IPS-18a (cell line): ENCODE measurements around the gene SLC25A14.
A peak's percentile ranks its signal among the peaks of the same experiment; 100 is the strongest.
"Not testable (repeated sequence)": the region's sequence is repeated elsewhere in the genome, so short reads cannot be mapped to it uniquely, and the experiment has no call there.

Source experiments
- H3K27ac ChIP-seq: one replicate; pipeline ENCODE4 v1.5.1; 2013; ENCODE audit warnings: low read length
- H3K27me3 ChIP-seq: one replicate; pipeline ENCODE4 v1.6.1; 2013; ENCODE audit warnings: mild to moderate bottlenecking, low read length; ENCODE audit not compliant: control insufficient read depth, insufficient read depth
- H3K36me3 ChIP-seq: one replicate; pipeline ENCODE4 v1.6.1; 2013; ENCODE audit warnings: low read depth, low read length; ENCODE audit not compliant: control insufficient read depth
- H3K4me1 ChIP-seq: one replicate; pipeline ENCODE4 v1.6.1; 2013; ENCODE audit warnings: low read depth, low read length; ENCODE audit not compliant: control insufficient read depth
- H3K4me3 ChIP-seq: one replicate; pipeline ENCODE4 v1.5.1; 2013; ENCODE audit warnings: low read length
- H3K9ac ChIP-seq: one replicate; pipeline ENCODE4 v1.6.1; 2013; ENCODE audit warnings: mild to moderate bottlenecking, low read length, moderate library complexity
- H3K9me3 ChIP-seq: one replicate; pipeline ENCODE4 v1.6.1; 2013; ENCODE audit warnings: low read depth, low read length; ENCODE audit not compliant: control insufficient read depth

SLC25A14 gene

GRCh38 chrX:130330146-130330545, 9.6 kb upstream of the SLC25A14 start:
- Histone ChIP-seq H3K36me3 (no peaks in the 10 kb centered on the region), H3K9ac (no peak overlapping the region), H3K4me3 (no peak overlapping the region), H3K27me3 (no peaks in the 10 kb centered on the region), H3K4me1 (no peaks in the 10 kb centered on the region), H3K27ac (no peak overlapping the region), H3K9me3 (peaks cover 21% of the 10 kb centered on the region)

DNA sequence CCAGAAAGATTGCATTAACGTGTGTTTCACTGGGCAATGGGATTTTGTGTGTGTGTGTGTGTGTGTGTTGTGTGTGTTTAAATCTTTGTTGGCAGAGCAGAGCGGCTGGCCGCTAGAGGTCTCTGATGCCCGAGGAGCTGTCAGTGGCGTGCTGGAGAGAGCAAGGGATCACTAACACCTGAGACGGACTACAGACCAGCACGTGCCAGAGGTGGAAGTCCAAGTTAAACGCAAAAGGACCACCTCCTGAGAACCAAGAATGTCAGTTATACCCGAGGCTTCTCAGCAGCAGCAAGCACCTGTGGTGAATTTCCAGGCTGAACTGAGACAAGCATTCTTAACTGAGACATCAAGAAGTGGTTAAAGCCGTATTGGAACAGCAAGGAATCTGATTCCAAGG, 9.0 kb upstream of the SLC25A14 start:
- H3K4me3 ChIP-seq = no peak overlapping the region

DNA sequence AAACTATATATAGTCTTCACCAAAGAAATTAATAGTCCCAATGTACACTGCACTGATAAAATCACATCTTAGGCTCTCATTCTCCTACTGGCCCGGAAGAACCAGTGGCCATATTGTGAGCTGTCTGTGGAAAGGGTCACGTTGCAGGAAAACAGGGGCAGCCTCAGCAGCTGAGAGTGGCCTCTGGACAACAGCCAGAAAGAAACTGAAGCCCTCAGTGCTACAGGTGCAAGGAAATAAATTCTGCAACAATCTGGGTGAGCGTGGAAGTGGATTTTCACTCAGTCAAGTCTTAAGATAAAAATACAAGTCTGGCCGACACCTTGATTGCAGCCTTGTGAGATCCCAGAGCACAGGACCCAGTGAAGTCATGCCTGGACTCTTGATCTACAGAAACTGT, 3.2 kb upstream of the SLC25A14 start:
- Histone ChIP-seq H3K27me3 (no peaks in the 10 kb centered on the region), H3K36me3 (no peaks in the 10 kb centered on the region), H3K9me3 (peaks cover 10% of the 10 kb centered on the region), H3K9ac (no peak overlapping the region), H3K4me3 (no peak overlapping the region), H3K4me1 (no peaks in the 10 kb centered on the region), H3K27ac (no peak overlapping the region)

More for the DNA sequence above, 9.0 kb upstream of the SLC25A14 start:
- peaks cover 20% of the 10 kb centered on the region for H3K9me3 ChIP-seq
- no peak overlapping the region for H3K27ac ChIP-seq
- H3K9ac ChIP-seq = no peak overlapping the region
- no peaks in the 10 kb centered on the region for H3K27me3 ChIP-seq
- H3K36me3 ChIP-seq = no peaks in the 10 kb centered on the region
- no peaks in the 10 kb centered on the region for H3K4me1 ChIP-seq

DNA sequence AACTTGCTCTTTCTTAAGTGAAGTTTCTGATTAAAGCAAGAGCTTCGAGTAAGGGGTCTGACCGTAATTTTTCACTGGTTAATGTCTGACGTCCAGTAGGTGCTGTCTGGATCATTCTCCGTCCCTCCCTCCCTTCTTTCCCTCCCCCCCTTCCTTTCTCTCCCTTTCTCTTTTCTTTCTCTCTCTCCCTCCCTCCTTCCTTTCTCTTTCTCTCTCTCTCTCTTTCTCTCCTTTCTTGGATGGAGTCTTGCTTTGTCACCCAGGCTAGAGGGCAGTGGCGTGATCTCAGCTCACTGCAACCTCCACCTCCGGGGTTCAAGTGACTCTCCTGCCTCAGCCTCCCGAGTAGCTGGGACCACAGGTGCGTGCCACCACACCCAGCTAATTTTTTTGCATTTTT, 850 bp upstream of the SLC25A14 start:
- H3K4me1 ChIP-seq, H3K36me3 ChIP-seq, H3K27ac ChIP-seq, H3K9me3 ChIP-seq, H3K27me3 ChIP-seq: not testable (repeated sequence)
- Histone ChIP-seq H3K9ac (peak overlapping the region; percentile 59), H3K4me3 (peak overlapping the region; percentile 62)

DNA sequence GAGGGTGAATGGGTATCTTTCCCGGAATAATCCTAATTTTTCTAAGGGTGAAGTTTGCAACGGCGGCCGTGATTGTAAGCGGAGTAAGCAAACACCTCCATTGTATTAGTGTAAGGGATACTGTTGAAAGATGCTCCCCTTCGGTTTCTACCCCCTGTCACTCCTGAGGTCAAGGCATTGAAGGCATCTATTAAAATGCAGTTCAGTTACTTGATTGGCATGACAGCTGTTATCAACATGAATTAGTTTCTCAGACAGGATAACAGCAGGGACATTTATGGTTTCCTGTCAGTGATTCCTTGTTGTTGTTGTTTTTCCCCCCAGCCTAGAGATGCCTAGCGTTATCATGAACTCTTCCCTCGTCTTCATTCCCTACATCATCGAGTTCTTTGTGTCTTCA, 552 bp downstream of the SLC25A14 start:
- H3K27ac ChIP-seq = no peak overlapping the region
- H3K4me1 ChIP-seq = no peaks in the 10 kb centered on the region
- H3K9me3 ChIP-seq = peaks cover 4% of the 10 kb centered on the region
- H3K36me3 ChIP-seq = no peaks in the 10 kb centered on the region
- no peaks in the 10 kb centered on the region for H3K27me3 ChIP-seq
- H3K4me3 ChIP-seq = peak overlapping the region; percentile 62
- peak overlapping the region; percentile 59 for H3K9ac ChIP-seq

DNA sequence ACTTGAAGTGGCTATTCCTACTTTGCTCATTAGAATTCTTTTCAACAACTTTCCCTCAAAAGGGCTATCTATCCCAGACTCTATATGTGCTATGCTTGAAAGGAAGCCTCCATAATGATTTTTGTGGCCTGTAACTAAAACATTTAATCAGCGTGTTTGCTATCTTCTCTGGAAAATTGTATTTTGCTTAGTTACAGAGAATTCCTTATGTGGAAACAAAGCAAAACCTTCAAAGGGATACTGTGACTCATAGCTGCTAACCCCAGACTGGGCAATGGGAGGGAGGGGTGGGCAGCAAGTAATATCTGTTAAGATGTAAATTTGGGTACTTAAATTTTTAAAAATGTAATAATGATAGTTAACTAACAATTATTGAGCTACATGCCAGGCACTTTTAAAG, 3.7 kb downstream of the SLC25A14 start:
- no peaks in the 10 kb centered on the region for H3K4me1 ChIP-seq
- no peaks in the 10 kb centered on the region for H3K36me3 ChIP-seq
- H3K27me3 ChIP-seq = no peaks in the 10 kb centered on the region
- no peak overlapping the region for H3K9ac ChIP-seq
- no peak overlapping the region for H3K27ac ChIP-seq
- H3K9me3 ChIP-seq = peaks cover 14% of the 10 kb centered on the region
- H3K4me3 ChIP-seq = no peak overlapping the region

- Histone ChIP-seq H3K36me3 (no peaks in the 10 kb centered on the region), H3K27me3 (no peaks in the 10 kb centered on the region)
These were observed 7.6 kb downstream of the SLC25A14 start for GRCh38 chrX:130347321-130347720.

GRCh38 chrX:130351567-130351966, 11.8 kb downstream of the SLC25A14 start:
- Histone ChIP-seq H3K4me1 (no peaks in the 10 kb centered on the region), H3K4me3 (no peak overlapping the region), H3K27ac (no peak overlapping the region), H3K9me3 (peaks cover 8% of the 10 kb centered on the region), H3K27me3 (no peaks in the 10 kb centered on the region), H3K9ac (no peak overlapping the region), H3K36me3 (no peaks in the 10 kb centered on the region)

More at GRCh38 chrX:130347321-130347720, 7.6 kb downstream of the SLC25A14 start:
- no peak overlapping the region for H3K9ac ChIP-seq
- no peak overlapping the region for H3K4me3 ChIP-seq
- H3K9me3 ChIP-seq = peaks cover 14% of the 10 kb centered on the region
- H3K27ac ChIP-seq = no peak overlapping the region
- H3K4me1 ChIP-seq = no peaks in the 10 kb centered on the region

- H3K27me3 ChIP-seq, H3K9ac ChIP-seq, H3K9me3 ChIP-seq, H3K4me3 ChIP-seq, H3K27ac ChIP-seq, H3K4me1 ChIP-seq, H3K36me3 ChIP-seq: not testable (repeated sequence)
These were observed 12.3 kb downstream of the SLC25A14 start for GRCh38 chrX:130352050-130352449.

DNA sequence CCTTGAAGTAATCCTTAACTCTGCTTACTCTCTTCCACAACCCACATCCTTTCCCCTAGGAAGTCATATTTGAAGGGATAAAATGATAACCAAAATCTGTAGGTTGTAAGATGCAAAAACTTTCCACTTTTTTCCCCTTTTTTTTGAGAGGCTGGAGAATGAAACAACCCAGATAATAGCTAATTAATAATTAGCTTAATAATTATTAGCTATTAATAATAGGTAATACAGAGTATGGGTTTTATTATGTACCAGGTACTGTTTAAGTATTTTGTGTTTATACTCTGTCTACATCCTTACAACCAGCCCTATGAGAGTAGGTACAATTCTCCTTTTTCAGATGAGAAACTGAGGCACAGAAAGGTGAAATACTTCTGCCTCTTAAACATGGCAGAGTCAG, 36.4 kb downstream of the SLC25A14 start:
- Histone ChIP-seq H3K27me3 (no peaks in the 10 kb centered on the region), H3K4me1 (no peaks in the 10 kb centered on the region), H3K9me3 (peaks cover 24% of the 10 kb centered on the region), H3K36me3 (no peaks in the 10 kb centered on the region), H3K27ac (no peak overlapping the region), H3K4me3 (no peak overlapping the region), H3K9ac (no peak overlapping the region)

DNA sequence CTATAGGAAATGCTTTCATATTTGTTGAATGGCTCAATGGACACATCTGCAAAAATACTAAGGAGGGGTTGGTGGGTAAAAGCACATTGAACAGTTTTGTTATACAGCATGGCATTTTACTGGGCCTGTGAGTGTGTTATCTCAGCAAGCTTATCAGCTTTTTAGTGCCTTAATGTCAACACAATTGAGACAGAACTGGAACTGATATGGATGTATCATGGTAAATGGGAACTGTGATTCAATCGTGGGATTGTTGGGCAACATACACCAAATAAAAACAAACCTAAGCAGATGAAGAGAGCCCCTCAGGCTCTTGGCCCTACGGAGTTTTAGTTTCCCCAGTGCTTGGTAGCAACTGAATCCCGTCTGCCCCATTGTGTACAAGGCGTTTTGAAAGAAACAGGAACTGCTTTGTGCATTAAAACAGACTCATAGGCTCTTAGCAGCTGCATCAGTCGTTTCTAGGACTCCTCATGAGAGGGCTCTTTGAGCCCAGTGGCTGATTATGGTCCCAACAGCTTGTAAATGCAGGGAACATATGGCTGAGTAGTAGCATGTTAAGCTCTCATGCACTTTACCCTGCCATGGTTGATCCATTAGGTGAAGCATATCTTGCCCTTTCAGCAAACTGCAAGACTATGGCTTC, 38.4 kb downstream of the SLC25A14 start:
- no peak overlapping the region for H3K4me3 ChIP-seq
- H3K9ac ChIP-seq = no peak overlapping the region
- H3K27me3 ChIP-seq = no peaks in the 10 kb centered on the region
- H3K27ac ChIP-seq = no peak overlapping the region
- H3K36me3 ChIP-seq = no peaks in the 10 kb centered on the region
- H3K9me3 ChIP-seq = peaks cover 19% of the 10 kb centered on the region
- no peaks in the 10 kb centered on the region for H3K4me1 ChIP-seq

GRCh38 chrX:130385520-130385919, 45.8 kb downstream of the SLC25A14 start, which contains the start of gene GPR119:
TSS of gene GPR119 (minus strand) at chrX:130385674. CDS start at chrX:130385447, 227 bp downstream.
- no peak within 1 kb of the TSS for H3K4me3 ChIP-seq
- H3K9me3 ChIP-seq = peaks cover 12% of the 10 kb centered on the region
- no peaks in the 10 kb centered on the region for H3K36me3 ChIP-seq
- no peaks in the 10 kb centered on the region for H3K4me1 ChIP-seq
- no peak within 1 kb of the TSS for H3K27ac ChIP-seq
- no peak within 1 kb of the TSS for H3K9ac ChIP-seq
- H3K27me3 ChIP-seq = no peaks in the 10 kb centered on the region
